Measurements from ENCODE around the gene ZNF222.

Gene ZNF222

DNA sequence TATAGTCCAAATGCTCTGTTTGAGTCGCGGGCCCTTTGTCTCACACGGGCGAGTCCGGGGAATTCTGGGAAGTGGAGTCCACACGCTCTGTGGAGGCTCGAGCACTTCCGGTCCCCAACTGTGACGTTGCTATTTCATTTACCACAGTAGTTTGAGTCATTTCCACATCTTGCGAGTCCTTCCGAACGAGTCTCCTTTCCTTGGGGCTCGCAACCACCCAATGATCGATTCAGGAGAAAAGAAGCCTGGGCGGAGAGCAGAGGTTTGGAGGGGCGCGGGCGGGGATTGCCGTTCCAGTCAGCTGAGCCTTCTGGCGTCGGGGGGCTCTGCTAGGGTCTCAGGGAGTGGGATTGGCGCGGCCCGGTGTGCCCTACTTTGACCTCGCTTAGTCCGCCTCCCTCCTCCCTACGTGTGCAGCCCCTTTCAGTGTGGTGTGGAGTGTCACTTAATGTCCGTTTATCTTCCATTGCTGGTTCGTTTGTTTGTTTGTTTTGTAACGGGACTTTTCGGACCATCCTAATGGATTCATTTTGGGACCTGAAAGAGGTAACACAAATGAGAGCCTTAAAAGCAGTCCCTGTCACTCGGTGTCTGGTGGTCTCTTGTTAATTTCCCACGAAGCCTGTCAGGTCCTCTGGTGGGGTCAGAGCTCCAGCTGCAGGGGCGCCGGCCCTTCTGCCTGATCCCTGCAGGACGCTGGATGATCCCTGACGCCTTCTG lies at the start of gene ZNF222:
Gene ZNF222, plus strand, starts transcription at position 163 of the 720 bp plus-strand sequence. Its CDS starts 58 bp downstream, at position 221.
- no peak for DNase-seq

DNA sequence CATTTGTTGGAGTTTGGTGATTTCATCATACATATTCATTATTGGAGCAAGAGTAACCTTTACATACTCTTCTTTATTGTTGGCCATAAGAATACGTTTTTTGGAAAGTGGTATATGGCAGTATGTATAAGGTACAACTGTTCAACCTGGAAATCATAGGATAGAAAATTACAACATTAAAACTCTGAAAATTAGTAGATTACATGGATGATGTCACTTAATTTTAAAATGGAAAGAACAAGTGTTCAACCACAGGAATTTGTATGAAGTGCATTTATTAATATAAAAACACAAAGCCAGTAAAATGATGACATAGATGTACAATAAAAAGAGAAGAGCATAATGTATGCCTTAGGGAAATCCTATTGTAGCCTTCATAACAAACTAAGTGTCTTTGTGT lies 48.4 kb upstream of the ZNF222 start:
- no peak for DNase-seq

DNA sequence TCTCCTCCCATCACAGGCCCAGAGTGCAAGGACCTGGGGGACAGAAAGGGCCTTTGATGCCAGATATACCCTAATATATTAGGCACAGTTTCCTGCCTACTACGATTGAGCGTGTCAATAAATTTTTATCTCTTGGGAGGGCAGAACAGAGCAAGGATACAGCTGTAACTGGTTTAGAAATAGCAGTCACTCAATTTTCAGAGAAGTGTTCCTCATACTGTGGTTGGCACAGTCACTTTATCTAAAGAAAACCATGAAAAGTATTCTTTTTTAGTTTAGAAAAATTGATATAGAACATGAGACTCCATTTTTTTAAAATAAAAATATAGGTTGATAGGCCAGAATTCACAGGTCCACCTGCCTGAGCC lies 41.7 kb upstream of the ZNF222 start:
- DNase-seq: no peak

DNA sequence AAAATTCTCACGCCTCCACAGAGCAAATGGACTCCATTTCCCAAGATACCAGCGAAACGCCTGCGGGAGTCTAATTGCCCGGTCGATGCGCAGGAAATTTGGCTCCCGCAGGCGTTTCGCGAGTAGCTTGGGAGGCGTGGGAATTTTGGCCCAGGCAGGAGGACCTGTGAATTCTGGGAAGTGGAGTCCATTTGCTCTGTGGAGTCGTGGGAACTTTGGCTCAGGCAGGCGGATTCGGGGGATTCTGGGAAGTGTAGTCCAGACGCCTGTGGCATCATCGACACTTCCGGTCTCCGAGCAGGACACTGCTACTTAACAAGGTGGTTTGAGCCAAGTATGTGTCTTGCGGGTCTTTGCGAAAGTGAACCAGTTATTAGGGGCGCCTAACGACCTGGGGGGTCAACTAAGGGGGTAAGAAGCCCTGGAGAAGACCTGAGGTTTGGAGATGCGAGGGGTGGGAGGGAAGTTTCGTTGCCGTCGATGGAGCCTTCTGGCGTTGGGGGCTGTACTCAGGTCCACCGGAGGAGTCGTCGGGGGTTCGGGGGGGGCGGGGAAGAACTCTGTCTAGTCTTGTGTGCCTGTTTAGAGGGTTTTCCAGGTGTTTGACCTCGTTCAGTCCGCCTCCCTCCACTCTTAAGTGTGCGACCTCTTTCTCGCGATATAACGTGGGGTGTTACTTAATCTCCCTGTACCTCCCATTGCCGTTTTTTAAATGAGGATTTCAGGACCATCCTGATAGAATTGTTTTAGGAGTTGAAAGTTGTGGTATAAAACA lies 41.1 kb upstream of the ZNF222 start, which contains the start of gene ZNF155:
Gene ZNF155, plus strand, starts transcription at position 277 of the 775 bp plus-strand sequence. CDS start 4,356 bp downstream, outside the sequence.
- peak; percentile 25 for DNase-seq

DNA sequence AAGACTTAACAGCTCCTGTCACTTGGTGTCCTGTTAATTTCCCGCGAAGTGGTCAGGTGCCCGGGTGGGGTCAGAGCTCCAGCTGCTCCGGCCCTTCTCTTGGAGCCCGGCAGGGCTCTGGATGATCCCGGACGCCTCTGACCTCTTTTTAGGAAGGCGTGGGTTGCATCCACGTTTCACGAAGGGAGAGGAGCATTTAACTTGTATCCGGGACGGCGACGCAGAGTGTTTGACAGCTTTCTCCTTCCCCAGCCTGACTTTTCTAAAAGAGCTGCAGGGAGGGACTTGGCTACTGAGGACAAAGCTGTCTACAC lies 40.5 kb upstream of the ZNF222 start:
- DNase-seq: no peak

DNA sequence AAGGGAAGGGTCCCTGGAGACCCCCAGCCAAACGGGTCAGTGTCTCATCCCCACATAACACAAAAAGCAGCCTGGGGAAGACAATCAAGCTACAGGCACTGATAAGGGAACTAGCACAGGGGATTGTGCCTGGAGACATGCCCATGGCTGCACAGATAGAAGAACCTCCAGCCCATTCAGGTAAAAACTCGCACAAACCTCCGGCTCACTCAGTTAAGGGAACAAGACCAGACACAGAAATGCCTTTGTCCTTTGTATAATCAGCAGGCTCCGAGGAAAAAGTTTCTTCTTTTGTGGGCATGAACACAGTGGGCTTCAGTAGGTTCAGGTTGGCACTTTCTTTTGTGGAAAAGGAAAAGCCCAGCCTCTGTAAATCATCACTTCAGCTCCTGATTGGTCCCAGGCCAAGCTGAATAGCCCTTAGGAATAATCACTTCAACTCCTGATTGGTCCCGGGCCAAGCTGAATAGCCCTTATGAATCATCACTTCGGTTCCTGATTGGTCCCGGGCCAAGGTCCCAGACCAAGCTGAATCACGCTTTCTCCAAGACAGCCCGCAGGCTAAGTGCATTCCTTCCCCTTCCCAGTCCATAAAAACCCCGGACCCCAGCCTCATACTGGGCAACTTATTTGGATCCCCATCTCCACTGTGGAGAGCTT lies 27.4 kb upstream of the ZNF222 start:
- DNase-seq: no peak

DNA sequence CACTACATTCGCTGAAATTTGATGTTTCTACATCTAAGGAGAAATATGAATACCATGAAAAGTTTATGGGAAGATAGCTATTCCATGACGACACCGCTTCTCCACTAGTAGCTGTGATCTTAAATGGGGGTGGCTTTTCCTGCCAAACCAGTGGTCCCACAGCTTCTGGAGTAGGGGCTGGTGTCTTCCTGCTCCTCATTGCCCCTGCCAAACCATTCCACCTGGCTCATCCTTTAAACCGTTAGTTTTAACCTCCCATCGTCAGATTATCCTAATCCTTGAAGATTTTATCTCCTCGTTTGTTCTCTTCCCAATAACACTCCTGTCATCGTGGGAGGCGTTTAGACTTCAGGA lies 23.0 kb upstream of the ZNF222 start:
- DNase-seq: no peak

DNA sequence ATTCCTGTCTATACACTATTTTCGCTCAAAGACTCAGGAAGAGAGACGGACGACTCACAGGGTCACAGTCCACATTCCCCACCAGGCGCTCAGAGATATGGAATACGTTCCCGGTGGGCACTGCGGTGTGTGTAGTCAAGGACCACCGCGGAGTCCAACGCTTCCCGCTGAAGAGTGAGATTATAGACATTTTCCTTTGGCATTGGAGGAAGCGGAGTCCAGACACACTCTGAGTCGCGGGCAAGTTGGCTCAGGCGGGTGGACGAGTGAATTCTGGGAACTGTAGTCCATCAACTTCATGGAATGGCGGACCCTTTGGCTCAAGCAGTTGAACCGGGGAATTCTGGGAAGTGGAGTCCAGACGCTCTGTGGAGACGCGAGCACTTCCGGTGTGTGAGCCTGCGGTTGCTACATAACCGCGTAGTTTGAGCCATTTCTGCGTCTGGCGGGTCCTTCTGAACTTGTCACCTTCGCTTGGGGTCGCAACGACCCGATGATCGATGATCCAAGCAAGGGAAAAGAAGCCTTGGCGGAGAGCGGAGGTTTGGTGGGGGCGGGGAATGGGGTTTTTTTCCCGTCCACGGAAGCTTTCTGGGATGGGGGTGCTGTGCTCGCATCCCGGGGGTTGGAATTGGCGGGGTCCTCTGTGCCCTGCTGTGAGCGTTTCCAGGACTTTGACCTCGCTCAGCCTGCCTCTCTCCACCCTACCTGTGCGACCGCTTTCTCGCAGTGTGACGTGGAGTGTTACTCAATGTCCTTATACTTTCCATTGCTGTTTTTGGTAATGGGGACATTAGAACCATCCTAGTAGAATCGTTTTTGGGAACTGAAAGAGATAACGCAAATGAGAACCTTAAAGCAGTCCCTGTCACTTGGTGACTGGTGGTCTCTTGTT lies 22.4 kb upstream of the ZNF222 start, which contains the start of gene ZNF230:
Gene ZNF230, plus strand, starts transcription at position 392 of the 895 bp plus-strand sequence. CDS start 4,122 bp downstream, outside the sequence.
- DNase-seq: peak; percentile 49

DNA sequence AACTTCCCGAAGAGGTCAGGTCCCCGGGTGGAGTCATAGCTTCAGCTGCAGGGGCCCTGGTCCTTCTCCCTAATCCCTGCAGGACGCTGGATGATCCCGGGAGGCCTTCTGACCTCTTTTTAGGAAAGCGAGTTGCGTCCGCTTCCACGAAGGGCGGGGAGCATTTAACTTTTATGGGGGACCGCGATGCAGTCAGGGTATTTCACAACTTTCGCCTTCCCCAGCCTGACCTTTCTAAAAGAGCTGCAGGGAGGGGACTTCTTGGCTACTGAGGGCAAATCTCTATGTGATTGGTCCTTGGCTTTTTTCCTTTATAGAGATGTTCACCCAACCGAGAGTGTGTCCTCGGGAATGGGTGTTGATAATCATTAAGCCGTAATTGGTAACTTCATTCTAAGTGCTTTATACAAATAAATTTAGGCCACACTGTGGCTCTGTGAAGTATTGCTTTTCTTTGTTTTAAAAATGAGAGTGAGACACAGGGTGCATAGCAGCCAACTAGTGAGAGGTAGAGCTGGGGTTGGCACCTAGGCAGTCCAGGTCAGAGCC lies 21.6 kb upstream of the ZNF222 start:
- no peak for DNase-seq

DNA sequence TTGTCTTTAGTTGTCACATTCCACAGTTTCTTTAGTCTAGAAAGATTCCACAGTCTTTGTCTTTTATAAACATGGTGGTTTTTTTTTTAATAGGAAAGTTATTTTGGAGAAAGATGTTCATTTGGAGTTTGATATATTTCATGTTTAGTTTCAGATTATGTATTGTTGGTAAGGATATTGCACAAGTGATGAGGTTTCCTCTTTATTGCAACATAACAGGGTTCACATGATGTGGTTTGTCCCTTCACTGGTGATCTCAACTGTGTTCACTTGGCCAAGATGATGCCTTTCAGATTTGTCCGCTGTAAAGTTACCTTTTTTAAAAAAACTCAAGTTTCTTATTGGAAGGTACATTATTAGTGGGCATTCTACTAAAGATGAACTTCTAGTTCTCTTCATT lies 19.2 kb upstream of the ZNF222 start:
- DNase-seq: no peak

DNA sequence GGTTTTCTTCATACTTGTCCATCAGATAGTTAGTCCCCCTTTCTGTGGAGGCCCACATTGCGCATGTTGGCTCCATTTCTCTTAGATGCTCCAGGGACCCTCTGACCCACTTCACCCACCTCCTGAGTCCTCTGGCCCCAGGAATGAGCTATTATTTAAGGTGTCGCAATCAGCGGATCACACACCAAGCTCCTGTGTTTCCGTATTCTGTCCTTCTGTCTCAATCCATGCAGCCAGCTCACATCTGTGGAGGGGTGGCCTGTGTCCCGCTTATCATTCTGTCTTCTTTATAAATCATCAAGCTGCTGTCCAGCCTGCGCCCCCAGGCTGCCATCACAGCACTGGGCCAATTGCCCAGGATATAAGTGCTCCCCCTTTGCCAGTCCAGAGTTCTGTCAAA lies 17.7 kb upstream of the ZNF222 start:
- DNase-seq: no peak

DNA sequence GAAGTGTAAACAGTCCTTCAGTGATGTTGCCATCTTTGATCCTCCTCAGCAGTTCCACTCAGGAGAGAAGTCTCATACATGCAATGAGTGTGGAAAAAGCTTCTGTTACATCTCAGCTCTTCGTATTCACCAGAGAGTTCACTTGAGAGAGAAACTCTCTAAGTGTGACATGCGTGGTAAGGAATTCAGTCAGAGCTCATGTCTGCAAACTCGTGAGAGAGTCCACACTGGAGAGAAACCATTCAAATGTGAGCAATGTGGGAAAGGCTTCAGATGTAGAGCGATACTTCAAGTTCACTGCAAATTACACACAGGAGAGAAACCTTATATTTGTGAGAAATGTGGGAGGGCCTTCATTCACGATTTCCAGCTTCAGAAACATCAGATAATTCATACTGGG lies 14.7 kb upstream of the ZNF222 start:
- DNase-seq: no peak

DNA sequence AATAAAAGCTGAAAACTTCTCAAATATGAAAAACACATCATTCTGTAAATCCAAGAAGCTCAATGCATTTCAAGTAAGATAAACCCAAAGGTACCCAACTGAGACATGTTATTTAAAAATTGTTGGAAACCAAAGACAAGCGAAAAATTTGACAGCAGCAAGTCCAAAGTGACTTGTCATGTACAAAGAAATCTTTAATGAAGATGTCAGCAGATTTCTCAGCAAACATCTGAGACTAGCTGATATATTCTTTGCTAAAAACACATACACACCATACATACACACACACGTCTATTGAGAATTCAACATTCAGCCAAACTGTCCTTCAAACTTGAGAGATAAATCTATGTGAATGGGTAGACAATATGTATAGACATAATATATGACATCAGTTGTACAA lies 5.7 kb upstream of the ZNF222 start:
- DNase-seq: no peak

DNA sequence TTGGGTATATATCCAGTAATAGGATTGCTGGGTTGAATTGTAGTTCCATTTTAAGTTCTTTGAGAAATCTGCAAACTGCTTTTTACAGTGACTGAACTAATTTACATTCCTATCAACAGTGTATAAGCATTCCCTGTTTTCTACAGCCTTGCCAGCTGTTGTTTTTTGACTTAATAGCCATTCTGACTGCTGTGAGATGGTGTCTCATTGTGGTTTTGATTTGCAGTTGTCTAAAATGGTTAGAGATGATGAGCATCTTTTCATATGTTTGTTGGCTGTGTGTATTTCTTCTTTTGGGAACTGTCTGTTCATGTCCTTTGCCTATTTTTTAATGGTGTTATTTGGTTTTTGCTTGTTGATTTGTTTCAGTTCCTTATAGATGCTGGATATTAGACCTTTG lies 4.0 kb upstream of the ZNF222 start:
- DNase-seq: no peak

DNA sequence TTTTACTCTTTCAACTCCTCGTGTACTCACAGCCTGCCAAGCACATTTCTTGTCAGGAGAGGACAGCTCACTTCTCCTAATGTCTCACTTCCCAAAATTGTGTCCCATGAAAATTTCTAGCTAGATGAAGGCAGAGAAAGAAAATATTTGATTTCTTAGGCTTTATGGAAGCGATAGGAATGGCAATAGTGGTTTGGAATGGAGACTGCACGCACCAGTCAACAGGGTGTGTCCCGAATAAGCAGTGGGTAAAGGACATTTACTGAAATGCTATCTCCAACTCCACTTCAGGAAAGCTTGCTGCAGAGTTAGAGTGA lies 321 bp upstream of the ZNF222 start:
- no peak for DNase-seq

DNA sequence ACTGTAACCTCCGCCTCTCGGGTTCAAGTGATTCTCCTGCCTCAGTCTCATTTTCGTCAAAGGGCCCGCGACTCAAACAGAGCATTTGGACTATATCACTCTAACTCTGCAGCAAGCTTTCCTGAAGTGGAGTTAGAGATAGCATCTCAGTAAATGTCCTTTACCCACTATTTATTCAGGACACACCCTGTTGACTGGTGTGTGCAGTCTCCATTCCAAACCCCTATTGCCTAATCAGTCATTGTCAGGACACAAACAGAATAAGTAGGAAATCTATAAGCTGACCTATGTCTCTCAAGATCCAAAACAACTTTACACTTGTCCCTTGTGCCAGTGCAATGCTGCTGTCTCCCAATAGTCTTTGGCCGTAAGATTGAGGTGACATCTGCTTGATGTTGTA lies 1.4 kb downstream of the ZNF222 start:
- DNase-seq: no peak

DNA sequence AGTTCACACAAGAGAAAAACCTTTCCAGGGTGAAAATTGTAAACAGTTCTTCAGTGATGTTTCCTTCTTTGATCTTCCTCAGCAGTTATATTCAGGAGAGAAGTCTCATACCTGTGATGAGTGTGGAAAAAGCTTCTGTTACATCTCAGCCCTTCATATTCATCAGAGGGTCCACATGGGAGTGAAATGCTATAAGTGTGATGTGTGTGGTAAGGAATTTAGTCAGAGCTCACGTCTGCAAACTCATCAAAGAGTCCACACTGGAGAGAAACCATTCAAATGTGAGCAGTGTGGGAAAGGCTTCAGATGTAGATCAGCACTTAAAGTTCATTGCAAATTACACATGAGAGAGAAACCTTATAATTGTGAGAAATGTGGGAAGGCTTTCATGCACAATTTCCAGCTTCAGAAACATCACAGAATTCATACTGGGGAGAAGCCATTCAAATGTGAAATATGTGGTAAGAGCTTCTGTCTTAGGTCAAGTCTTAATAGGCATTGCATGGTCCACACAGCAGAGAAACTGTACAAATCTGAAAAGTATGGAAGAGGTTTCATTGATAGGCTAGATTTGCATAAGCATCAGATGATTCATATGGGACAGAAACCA lies 6.9 kb downstream of the ZNF222 start:
- no peak for DNase-seq

DNA sequence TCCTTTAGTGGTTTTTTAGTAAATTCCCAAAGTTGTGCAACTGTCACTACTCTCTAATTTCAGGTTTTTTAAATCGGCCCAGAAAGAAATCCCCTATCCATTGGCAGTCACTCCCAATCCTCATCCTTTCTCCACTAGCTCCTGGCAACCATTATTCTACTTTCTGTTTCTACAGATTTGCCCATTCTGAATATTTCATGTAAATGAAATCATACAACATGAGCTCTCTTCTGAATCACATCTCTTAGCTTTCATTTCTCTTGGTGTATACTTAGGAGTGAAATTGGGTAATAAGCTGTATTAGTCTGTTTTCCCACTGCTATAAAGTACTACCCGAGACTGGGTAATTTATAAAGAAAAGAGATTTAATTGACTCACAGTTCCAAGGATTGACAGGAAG lies 17.0 kb downstream of the ZNF222 start:
- no peak for DNase-seq

DNA sequence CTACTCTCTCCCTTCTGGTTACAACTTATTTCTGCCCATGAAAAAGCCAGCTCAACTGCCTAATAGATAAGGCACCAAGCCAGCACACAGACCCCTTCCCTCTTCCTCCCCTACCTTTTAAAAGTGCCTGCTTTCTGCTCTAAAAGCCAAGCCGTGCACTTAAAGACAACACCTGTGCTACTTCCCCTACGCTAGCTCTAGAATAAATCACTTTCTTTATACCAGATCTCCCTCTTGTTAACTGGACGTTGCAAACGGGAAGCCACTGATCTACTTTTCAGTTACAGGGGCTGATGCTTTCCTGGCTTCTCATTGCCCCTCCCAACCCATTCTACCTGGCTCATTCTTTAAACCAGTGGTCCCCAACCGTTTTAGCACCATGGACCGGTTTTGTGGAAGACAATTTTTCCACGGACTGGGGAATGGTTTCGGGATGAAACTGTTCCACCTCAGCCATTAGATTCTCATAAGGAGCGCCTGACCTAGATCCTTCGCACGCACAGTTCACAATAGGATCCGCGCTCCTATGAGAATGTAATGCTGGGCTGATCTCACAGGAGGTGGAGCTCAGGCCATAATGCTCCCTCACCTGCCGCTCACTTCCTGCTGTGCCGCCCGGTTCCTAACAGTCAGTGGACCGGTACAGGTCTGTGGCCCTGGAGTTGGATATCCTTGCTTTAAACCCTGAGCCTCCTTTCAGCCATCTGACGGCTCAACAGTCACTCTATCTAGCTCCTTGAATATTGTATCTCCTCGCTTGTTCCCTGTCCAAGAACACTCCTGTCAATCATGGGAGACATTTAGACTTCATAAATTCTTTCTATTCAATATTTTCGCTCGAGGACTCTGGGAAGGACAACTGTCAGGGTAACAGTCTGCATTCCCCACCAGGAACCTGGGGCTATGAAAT lies 25.8 kb downstream of the ZNF222 start:
- no peak for DNase-seq

DNA sequence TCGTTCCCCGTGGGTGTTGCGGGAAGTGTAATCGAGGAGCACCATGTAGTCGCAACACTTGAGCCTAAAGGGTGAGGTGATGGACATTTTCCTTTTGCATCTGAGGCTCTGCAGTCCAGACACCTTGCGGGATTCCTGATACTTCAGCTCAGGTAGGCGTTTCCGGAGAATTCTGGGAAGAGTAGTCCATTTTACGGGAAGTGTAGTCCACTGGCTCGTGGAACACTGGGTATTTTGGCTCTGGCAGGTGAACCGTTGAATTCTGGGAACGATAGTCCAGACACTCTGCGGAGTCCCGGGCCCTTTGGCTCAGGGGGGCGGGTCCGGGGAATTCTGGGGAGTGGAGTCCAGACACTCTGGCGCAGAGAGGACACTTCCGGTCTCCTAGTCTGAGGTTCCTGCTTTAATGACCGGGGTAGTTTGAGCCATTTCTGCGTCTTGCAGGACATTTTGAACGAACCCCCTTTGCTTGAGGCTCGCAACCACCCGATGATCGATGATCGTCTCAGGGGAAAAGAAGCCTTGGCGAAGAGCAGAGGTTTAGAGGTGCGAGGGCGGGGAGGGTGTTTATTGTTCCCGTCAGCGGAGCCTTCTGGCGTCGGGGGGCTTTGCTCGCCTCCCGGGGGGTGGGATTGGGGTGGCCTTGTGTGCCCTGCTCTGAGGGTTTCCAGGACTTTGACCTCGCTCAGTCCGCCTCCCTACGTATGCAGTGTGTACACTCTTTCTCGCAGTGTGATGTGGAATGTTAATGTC lies 26.6 kb downstream of the ZNF222 start, which contains the start of gene ZNF223:
Gene ZNF223, plus strand, starts transcription at position 387 of the 753 bp plus-strand sequence. CDS start 3,141 bp downstream, outside the sequence.
- DNase-seq: peak; percentile 66

Measured in GOT3 (cell line).